Subcutaneous adipose tissue (tissue), 4 donors: Measurements from ENCODE around the gene METTL13. TPM values are rescaled to one million over a fixed set of nuclear protein-coding genes. Genes with fewer than 3 reads are reported as not detected.

Experiments
- total RNA-seq, 4 donors: library from RNA; depleted of rRNA; stranded (reverse); fragments of >200 nt; gene quantifications; one replicate each; pipeline ENCODE4 v1.1.0, GENCODE V29; 2016
- TF ChIP-seq, protein P1 (sequence below): fragments of 450-650 bp; IDR thresholded peaks from one replicate; pipeline ENCODE4 v1.5.1; 2016; ENCODE audit warnings: low read depth, mild to moderate bottlenecking, control low read depth, antibody characterized with exemption, moderate library complexity

The METTL13 gene
- total RNA-seq, 4 donors from 2014 or later = 15.0 to 26.9 (median 22.0) TPM

- TF ChIP-seq, protein P1, sequence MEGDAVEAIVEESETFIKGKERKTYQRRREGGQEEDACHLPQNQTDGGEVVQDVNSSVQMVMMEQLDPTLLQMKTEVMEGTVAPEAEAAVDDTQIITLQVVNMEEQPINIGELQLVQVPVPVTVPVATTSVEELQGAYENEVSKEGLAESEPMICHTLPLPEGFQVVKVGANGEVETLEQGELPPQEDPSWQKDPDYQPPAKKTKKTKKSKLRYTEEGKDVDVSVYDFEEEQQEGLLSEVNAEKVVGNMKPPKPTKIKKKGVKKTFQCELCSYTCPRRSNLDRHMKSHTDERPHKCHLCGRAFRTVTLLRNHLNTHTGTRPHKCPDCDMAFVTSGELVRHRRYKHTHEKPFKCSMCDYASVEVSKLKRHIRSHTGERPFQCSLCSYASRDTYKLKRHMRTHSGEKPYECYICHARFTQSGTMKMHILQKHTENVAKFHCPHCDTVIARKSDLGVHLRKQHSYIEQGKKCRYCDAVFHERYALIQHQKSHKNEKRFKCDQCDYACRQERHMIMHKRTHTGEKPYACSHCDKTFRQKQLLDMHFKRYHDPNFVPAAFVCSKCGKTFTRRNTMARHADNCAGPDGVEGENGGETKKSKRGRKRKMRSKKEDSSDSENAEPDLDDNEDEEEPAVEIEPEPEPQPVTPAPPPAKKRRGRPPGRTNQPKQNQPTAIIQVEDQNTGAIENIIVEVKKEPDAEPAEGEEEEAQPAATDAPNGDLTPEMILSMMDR = no peak
Observed at GRCh38 chr1:171753685-171754352, 27.6 kb upstream of the METTL13 start.

- TF ChIP-seq, protein P1 = no peak
Observed at GRCh38 chr1:171754353-171754705, 27.1 kb upstream of the METTL13 start.

DNA sequence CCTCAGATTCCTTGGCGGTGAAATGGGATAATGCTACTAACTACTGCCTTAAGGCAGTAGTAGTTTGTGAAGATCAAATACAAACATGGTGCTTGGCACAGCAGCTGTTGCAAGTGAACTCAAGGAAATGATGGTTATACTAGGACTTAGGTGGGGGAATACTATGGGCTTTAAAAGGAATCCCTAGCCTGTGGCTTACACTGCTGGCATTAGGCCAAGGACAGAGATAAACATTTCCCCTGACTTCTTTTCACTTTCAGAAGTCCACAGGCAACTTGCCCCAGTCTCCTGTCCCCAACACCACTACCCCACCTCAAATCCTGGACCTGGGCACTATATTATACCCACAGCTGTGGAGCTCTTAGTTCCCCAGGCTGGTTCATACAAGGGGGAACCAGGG is 26.5 kb upstream of the METTL13 start:
- TF ChIP-seq, protein P1 = no peak

GRCh38 chr1:171756856-171757255 is 24.6 kb upstream of the METTL13 start:
- TF ChIP-seq, protein P1 = no peak

DNA sequence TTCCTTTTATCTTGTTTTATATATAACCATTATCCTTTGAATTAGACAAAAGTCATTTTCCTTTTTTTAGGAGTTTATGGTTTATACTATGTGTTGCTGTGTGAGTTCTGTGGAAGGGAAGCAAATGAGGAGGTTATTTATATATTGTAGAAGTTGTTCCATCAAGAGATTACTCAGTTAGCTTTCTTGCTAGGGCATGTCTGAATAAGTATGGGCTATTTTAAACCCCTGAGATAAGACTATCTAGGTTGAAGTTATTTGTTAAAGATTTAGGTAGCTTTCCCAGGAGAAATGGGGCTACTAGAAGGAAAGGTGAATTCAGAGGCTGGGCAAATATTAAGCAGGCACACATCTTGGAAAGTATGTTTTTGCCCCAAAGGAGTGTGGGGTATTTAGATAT is 23.4 kb upstream of the METTL13 start:
- TF ChIP-seq, protein P1 = no peak

GRCh38 chr1:171762143-171762563 is 19.3 kb upstream of the METTL13 start:
- TF ChIP-seq, protein P1 = no peak

DNA sequence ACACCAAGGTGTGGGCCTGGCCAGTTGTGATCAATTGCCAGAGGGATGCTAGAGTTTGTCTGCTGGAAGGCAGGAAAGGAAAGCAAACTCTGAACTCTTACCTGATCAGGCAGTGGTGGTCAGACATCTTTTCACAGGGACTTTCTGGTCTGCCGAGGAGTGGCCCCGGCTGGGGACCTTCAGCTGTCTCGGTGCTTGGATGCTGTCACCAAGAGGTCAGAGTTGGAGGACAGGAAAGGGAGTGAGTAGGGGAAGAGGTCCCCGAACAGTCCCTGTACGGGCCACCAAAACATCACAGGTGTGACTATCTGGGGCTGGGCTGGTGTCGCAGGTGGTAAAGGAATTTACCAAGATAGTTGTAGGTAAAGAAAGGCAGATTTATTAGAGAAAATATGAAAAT is 17.7 kb upstream of the METTL13 start:
- TF ChIP-seq, protein P1 = no peak
